ENCODE measurements around the gene MAMDC2.

The MAMDC2 gene

DNA sequence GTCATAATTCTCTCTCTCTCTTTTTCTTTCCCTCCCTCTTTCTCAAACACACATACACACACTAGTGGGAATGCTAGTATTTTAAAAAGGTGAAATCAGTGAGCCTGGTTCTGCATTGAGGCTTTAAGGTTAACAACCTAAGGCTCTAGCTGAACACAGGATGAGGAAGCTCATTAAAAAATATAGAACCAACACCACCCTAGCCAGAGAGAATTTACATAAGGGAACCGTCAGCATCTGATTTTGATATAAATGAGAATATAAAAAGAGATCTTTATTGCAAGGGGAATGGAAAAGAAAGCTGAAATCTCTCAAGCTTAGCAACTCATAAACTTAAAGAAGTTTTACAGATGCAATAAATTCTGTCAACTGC lies 100.5 kb downstream of the MAMDC2 start:
- no peak for ATAC-seq
- no peak for TF ChIP-seq ZFP30 (CRISPR knock-in tag; IDR thresholded peaks at IDR 0.05)
- no peak for TF ChIP-seq ZC3H10 (CRISPR knock-in tag; IDR thresholded peaks at IDR 0.05)
- TF ChIP-seq, protein P1, sequence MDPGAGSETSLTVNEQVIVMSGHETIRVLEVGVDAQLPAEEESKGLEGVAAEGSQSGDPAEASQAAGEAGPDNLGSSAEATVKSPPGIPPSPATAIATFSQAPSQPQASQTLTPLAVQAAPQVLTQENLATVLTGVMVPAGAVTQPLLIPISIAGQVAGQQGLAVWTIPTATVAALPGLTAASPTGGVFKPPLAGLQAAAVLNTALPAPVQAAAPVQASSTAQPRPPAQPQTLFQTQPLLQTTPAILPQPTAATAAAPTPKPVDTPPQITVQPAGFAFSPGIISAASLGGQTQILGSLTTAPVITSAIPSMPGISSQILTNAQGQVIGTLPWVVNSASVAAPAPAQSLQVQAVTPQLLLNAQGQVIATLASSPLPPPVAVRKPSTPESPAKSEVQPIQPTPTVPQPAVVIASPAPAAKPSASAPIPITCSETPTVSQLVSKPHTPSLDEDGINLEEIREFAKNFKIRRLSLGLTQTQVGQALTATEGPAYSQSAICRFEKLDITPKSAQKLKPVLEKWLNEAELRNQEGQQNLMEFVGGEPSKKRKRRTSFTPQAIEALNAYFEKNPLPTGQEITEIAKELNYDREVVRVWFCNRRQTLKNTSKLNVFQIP (CRISPR knock-in tag; IDR thresholded peaks at IDR 0.05; ENCODE audit: borderline replicate concordance, low read depth), result no peak
- TF ChIP-seq ZNF565 (CRISPR knock-in tag; conservative IDR thresholded peaks at IDR 0.05; ENCODE audit: low read depth), result no peak
- TF ChIP-seq ARNTL (CRISPR knock-in tag; IDR thresholded peaks at IDR 0.05; ENCODE audit: borderline replicate concordance, low read depth), result no peak
- TF ChIP-seq, protein P2, sequence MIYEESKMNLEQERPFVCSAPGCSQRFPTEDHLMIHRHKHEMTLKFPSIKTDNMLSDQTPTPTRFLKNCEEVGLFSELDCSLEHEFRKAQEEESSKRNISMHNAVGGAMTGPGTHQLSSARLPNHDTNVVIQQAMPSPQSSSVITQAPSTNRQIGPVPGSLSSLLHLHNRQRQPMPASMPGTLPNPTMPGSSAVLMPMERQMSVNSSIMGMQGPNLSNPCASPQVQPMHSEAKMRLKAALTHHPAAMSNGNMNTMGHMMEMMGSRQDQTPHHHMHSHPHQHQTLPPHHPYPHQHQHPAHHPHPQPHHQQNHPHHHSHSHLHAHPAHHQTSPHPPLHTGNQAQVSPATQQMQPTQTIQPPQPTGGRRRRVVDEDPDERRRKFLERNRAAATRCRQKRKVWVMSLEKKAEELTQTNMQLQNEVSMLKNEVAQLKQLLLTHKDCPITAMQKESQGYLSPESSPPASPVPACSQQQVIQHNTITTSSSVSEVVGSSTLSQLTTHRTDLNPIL (CRISPR knock-in tag; IDR thresholded peaks at IDR 0.05; ENCODE audit: low read depth), result no peak

DNA sequence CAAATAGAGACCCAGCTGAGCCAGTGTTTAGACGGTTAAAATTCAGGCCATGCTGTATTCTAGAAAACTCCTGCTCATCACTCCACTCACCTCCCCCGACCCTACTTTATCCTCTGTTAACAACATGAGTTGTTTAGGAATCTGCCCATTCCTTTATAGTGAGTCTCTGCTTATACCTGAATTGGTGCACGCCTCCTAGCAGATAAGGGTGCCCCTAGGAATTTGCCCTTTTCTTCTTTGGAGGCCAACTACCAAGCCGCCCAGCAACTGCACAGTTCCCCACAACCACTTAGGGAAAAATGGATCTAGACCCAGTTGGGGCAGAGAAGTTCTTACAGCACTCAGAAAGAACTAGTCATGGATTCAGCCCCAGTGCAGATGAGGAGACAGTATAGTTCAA lies 102.3 kb downstream of the MAMDC2 start:
- TF ChIP-seq CSDC2 (CRISPR knock-in tag; IDR thresholded peaks at IDR 0.05) (no peak), ZNF70 (CRISPR knock-in tag; IDR thresholded peaks at IDR 0.05) (no peak), RARB (CRISPR knock-in tag; IDR thresholded peaks at IDR 0.05) (no peak), ARNTL (CRISPR knock-in tag; IDR thresholded peaks at IDR 0.05; ENCODE audit: borderline replicate concordance, low read depth) (no peak), ISL1 (CRISPR knock-in tag; IDR thresholded peaks at IDR 0.05) (no peak), TOX (CRISPR knock-in tag; IDR thresholded peaks at IDR 0.05; ENCODE audit: borderline replicate concordance) (no peak), ZFP3 (CRISPR knock-in tag; IDR thresholded peaks at IDR 0.05) (no peak)
- TF ChIP-seq, protein P2 (CRISPR knock-in tag; IDR thresholded peaks at IDR 0.05; ENCODE audit: low read depth), result no peak
- TF ChIP-seq, protein P1 (CRISPR knock-in tag; IDR thresholded peaks at IDR 0.05; ENCODE audit: borderline replicate concordance, low read depth), result no peak
- TF ChIP-seq, protein P3, sequence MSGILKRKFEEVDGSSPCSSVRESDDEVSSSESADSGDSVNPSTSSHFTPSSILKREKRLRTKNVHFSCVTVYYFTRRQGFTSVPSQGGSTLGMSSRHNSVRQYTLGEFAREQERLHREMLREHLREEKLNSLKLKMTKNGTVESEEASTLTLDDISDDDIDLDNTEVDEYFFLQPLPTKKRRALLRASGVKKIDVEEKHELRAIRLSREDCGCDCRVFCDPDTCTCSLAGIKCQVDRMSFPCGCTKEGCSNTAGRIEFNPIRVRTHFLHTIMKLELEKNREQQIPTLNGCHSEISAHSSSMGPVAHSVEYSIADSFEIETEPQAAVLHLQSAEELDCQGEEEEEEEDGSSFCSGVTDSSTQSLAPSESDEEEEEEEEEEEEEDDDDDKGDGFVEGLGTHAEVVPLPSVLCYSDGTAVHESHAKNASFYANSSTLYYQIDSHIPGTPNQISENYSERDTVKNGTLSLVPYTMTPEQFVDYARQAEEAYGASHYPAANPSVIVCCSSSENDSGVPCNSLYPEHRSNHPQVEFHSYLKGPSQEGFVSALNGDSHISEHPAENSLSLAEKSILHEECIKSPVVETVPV (CRISPR knock-in tag; IDR thresholded peaks at IDR 0.05), result no peak
- no peak for ATAC-seq

DNA sequence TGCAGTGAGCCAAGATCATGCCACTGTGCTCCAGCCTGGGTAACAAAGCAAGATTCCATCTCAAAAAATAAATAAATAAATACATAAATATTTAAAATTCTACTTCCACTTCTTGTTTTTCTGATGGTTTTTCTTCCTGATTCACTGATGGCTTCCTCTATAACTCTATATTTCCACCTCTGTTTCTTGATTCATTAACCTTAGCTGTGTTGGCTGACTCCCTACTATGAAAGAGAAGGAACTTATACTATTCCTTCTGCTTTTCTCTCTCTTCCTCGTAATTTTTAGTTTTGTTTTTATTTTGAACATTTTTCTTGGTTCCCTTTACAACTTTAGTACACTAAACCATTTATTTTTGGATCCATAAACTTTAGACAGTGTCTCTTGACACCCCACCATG lies 103.5 kb downstream of the MAMDC2 start:
- no peak for TF ChIP-seq GLIS3 (CRISPR knock-in tag; IDR thresholded peaks at IDR 0.05)
- no peak for TF ChIP-seq RARB (CRISPR knock-in tag; IDR thresholded peaks at IDR 0.05)
- no peak for TF ChIP-seq OSR1 (CRISPR knock-in tag; IDR thresholded peaks at IDR 0.05)
- no peak for ATAC-seq

DNA sequence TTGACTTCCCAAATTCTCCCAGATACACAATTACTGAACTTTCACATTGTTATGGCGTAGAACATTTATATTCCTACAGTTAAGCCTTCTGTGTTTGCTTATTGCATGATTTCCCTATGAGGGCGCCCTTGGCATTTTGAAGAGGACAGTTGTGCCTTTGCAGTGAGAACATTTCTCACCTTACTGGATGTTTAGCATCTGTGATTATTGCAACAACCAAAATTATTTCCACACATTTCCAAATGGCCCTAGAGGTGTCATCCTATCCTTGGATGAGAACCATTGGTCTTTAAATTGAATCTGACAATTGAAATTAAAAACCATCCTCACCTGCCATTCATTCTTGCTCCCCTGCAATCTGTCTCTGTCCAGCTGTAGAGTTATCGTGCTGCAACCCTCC lies 104.0 kb downstream of the MAMDC2 start:
- TF ChIP-seq ZNF565 (CRISPR knock-in tag; conservative IDR thresholded peaks at IDR 0.05; ENCODE audit: low read depth) (no peak), CSDC2 (CRISPR knock-in tag; IDR thresholded peaks at IDR 0.05) (no peak), ARNTL (CRISPR knock-in tag; IDR thresholded peaks at IDR 0.05; ENCODE audit: borderline replicate concordance, low read depth) (no peak), TCF4 (CRISPR knock-in tag; IDR thresholded peaks at IDR 0.05; ENCODE audit: borderline replicate concordance) (no peak), RARB (CRISPR knock-in tag; IDR thresholded peaks at IDR 0.05) (no peak), GLIS3 (CRISPR knock-in tag; IDR thresholded peaks at IDR 0.05) (no peak)
- TF ChIP-seq, protein P4, sequence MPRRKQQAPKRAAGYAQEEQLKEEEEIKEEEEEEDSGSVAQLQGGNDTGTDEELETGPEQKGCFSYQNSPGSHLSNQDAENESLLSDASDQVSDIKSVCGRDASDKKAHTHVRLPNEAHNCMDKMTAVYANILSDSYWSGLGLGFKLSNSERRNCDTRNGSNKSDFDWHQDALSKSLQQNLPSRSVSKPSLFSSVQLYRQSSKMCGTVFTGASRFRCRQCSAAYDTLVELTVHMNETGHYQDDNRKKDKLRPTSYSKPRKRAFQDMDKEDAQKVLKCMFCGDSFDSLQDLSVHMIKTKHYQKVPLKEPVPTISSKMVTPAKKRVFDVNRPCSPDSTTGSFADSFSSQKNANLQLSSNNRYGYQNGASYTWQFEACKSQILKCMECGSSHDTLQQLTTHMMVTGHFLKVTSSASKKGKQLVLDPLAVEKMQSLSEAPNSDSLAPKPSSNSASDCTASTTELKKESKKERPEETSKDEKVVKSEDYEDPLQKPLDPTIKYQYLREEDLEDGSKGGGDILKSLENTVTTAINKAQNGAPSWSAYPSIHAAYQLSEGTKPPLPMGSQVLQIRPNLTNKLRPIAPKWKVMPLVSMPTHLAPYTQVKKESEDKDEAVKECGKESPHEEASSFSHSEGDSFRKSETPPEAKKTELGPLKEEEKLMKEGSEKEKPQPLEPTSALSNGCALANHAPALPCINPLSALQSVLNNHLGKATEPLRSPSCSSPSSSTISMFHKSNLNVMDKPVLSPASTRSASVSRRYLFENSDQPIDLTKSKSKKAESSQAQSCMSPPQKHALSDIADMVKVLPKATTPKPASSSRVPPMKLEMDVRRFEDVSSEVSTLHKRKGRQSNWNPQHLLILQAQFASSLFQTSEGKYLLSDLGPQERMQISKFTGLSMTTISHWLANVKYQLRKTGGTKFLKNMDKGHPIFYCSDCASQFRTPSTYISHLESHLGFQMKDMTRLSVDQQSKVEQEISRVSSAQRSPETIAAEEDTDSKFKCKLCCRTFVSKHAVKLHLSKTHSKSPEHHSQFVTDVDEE (CRISPR knock-in tag; IDR thresholded peaks at IDR 0.05), result no peak
- TF ChIP-seq, protein P1 (CRISPR knock-in tag; IDR thresholded peaks at IDR 0.05; ENCODE audit: borderline replicate concordance, low read depth), result no peak
- no peak for ATAC-seq

Data from SK-N-SH treated with all-trans-retinoic acid at 6 μM for 48 hours (cell line).